HG03457 (cell line): ENCODE measurements around the gene AFMID.

Source experiments
- ATAC-seq: cut with Tn5 transposase; IDR thresholded peaks from one replicate; pipeline ENCODE4 v1.9.1; 2021; ENCODE audit warnings: moderate number of reproducible peaks; ENCODE audit not compliant: unreplicated experiment

AFMID gene

GRCh38 chr17:78236362-78237127 lies 49.4 kb downstream of the AFMID start:
- ATAC-seq: no peak

GRCh38 chr17:78237401-78238012 lies 50.3 kb downstream of the AFMID start:
- no peak for ATAC-seq

- no peak for ATAC-seq
These were observed 51.8 kb downstream of the AFMID start for GRCh38 chr17:78238823-78239488.

GRCh38 chr17:78239489-78239931 lies 52.3 kb downstream of the AFMID start:
- no peak for ATAC-seq

GRCh38 chr17:78240012-78240655 lies 53.0 kb downstream of the AFMID start:
- ATAC-seq: no peak

- ATAC-seq: no peak
These were observed 53.7 kb downstream of the AFMID start for GRCh38 chr17:78240839-78241238.

GRCh38 chr17:78241277-78242023 lies 54.3 kb downstream of the AFMID start:
- ATAC-seq: no peak

- ATAC-seq: no peak
These were observed 55.0 kb downstream of the AFMID start for GRCh38 chr17:78242024-78242742.

- ATAC-seq: no peak
These were observed 60.1 kb downstream of the AFMID start for GRCh38 chr17:78247304-78247703.

GRCh38 chr17:78248051-78248914 lies 61.1 kb downstream of the AFMID start:
- no peak for ATAC-seq

- no peak for ATAC-seq
These were observed 62.1 kb downstream of the AFMID start for GRCh38 chr17:78249074-78249817.

GRCh38 chr17:78249818-78250806 lies 63.0 kb downstream of the AFMID start:
- no peak for ATAC-seq

- no peak for ATAC-seq
These were observed 64.0 kb downstream of the AFMID start for GRCh38 chr17:78250891-78251772.

GRCh38 chr17:78251773-78252103 lies 64.6 kb downstream of the AFMID start:
- no peak for ATAC-seq

- ATAC-seq: no peak
These were observed 65.0 kb downstream of the AFMID start for GRCh38 chr17:78252111-78252634.
